HG03039 (cell line): ENCODE measurements around the gene MAGEA9B.
A peak's percentile ranks its signal among the peaks of the same experiment; 100 is the strongest.
"Not testable (repeated sequence)": the region's sequence is repeated elsewhere in the genome, so short reads cannot be mapped to it uniquely, and the experiment has no call there.

ENCODE experiments used
- ATAC-seq: cut with Tn5 transposase; IDR thresholded peaks from one replicate; pipeline ENCODE4 v1.9.1; 2021; ENCODE audit warnings: mild to moderate bottlenecking, moderate library complexity; ENCODE audit not compliant: unreplicated experiment

MAGEA9B gene

GRCh38 chrX:149572743-149573142, 14.5 kb downstream of the MAGEA9B start:
- ATAC-seq: no peak

GRCh38 chrX:149571770-149572169, 15.5 kb downstream of the MAGEA9B start:
- ATAC-seq: no peak

DNA sequence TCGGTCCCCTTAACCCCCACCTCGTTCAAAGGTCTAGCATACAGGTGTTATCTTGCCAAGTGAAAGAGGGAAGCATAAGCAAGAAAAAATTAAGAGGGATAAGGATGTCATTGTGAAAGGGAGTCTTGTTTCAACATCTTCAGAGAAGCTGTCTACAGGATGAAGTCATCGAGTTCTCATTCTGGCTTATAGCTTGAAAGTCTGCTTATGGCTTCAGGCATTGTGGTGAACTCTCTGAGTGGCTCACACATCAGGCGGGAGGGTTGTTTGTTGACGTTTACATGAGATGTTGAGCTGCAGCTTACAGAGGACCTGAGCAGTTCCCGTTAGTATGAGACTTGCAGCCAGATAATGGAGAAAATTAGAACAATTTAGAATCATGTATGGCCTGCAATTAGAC, 16.6 kb downstream of the MAGEA9B start:
- no peak for ATAC-seq

GRCh38 chrX:149569770-149570169, 17.5 kb downstream of the MAGEA9B start:
- no peak for ATAC-seq

GRCh38 chrX:149568701-149569296, 18.5 kb downstream of the MAGEA9B start:
- no peak for ATAC-seq

DNA sequence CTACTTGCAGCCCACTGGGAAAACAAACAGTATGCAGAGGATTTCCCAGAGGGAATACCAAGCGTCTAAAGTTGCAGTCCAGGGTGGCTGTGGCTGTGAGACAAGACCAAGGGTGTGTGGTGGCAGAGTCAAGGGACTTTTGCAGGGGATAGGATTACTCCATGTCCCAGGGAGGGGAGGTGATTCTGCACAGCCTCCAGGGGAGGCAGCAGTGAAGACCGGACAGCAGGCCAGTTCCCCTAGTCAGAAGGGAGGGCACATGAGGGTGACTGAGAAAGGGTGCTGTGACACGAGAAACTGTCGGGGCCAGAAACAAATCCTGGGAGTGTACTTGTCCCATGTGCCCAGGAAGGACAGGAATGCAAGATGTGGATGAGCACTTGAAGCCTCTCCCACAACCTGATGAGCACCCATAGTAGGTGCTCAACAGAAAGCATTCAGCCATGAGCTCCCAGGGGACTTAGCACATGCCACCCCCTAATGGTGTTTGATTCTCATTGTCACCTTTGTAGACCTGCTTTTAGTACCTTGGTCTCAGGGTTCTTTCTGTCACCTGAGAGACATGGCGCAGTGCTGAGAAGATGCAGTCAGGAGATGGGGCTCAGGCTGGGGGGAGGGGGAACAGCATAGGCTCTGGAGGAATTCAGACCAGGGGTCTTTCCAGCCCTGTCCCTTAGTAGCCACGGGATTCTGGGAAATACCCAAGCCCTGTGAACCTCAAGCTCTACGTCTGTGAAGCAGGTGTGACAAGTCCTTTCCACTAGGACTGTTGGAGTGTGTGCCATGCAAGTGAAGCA, 19.4 kb downstream of the MAGEA9B start:
- no peak for ATAC-seq

DNA sequence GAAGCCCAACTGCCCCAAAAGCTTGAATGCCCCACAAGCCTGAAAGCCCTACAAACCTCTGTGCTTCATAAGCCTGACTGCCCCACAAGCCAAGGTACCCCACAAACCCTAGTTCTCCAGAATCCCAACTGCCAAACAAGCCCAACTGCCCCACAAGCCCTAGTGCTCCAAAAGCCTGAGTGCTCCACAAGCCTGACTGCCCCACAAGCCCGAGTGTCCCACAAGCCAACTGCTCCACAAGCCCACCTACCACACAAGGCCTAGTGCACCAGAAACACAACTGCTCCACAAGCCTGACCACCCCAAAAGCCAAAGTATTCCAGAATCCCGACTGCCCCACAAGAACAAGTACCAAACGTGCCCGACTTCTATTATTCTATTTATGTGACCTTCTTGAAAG, 23.9 kb downstream of the MAGEA9B start:
- ATAC-seq: no peak

- ATAC-seq: not testable (repeated sequence)
These were observed 32.0 kb downstream of the MAGEA9B start for GRCh38 chrX:149555251-149555650.

- ATAC-seq: not testable (repeated sequence)
These were observed 35.4 kb downstream of the MAGEA9B start for GRCh38 chrX:149551939-149552248.

DNA sequence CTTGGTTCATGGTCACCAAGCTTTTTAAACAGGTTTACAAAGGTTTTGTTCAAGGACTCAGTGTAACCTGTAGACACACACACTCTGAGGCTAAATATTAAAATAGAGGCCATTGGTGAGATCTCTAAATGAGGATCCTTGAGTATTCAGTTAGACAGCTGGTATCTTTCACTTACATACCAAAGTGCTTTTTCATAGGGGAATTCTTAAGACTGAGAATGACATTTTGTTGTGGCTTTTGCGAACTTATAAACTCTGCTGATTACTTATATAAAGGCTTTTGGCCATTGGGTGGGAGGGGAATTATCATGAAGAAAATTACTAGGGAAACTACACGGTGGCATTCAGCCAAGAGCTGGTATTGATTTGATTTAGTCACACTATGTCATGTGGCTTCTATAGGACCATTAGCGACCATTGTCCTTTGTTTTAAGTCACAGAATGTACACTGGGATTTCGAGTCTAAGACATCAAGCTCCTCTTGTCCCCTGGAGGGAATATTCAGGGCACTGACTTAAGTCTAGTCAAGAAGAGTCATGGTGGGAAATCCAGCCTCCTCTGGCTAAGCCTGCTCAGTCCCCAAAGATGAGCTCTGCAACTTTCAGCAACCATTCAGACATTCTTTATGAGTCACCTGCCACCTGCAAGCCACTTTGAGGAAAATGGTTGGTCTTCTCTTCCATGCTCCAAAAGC, 35.9 kb downstream of the MAGEA9B start:
- ATAC-seq: not testable (repeated sequence)

DNA sequence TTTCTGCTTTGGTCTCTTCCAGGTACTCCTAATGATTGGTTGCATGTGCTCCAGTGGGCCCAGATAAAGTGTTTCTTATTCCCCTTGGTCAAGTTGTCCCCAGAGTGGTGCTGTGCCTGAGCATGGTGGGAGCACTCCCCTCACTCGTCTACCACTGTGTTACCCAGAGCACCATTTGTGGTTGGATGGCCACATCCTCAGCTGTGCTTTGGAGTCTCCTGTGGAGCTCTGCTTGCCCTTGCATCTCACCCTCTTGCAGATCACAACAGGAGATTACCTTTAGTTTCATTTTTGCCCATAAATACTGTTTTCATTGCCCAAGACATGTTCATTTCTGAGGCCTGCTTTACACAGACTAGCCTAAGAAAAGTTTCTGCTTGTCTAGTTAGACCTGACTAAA, 36.8 kb downstream of the MAGEA9B start:
- not testable (repeated sequence) for ATAC-seq

GRCh38 chrX:149549701-149550100, 37.6 kb downstream of the MAGEA9B start, which contains the start of gene HSFX3:
Gene HSFX3 (minus strand): TSS chrX:149549924. CDS start chrX:149549852, 72 bp downstream.
- not testable (repeated sequence) for ATAC-seq

GRCh38 chrX:149547782-149548181, 39.5 kb downstream of the MAGEA9B start:
- ATAC-seq: not testable (repeated sequence)

- not testable (repeated sequence) for ATAC-seq
These were observed 40.3 kb downstream of the MAGEA9B start for GRCh38 chrX:149546962-149547361.

DNA sequence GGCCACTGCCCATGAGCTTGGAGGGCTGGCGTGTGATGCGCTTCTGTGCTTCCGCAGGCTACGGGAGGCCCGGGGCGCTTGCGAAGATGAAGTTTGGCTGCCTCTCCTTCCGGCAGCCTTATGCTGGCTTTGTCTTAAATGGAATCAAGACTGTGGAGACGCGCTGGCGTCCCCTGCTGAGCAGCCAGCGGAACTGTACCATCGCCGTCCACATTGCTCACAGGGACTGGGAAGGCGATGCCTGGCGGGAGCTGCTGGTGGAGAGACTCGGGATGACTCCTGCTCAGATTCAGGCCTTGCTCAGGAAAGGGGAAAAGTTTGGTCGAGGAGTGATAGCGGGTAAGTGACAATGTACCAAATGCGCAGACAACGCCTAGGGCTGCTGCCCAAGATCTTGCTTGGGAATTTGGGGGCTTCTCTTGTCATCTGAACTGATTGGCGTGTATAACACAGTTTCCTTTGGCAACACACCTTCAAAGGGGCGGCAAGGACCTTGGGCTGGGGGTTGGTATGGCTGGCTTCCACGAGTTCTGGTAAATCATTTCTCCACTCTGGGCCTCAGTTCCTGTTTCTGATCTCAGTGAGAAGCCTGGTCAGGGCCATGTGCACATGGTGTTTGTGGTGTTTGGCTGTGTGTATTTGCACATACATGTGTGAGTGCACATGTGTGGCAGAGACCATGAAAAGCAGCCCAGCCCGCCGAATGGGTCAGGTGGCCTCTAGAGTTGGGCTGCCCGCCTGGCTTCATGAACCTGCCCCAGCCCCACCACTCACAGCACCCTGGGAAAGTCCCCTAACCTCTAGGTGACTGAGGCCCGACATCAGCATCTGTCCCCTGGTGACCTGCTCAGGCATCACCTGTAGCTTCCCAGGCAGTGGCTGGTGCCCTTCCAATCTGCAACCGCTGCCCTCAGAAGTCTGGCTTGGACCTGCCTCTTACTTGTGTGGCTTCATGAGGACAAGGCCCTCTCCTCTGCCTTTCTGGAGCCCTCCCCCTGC, 41.4 kb downstream of the MAGEA9B start:
- not testable (repeated sequence) for ATAC-seq

DNA sequence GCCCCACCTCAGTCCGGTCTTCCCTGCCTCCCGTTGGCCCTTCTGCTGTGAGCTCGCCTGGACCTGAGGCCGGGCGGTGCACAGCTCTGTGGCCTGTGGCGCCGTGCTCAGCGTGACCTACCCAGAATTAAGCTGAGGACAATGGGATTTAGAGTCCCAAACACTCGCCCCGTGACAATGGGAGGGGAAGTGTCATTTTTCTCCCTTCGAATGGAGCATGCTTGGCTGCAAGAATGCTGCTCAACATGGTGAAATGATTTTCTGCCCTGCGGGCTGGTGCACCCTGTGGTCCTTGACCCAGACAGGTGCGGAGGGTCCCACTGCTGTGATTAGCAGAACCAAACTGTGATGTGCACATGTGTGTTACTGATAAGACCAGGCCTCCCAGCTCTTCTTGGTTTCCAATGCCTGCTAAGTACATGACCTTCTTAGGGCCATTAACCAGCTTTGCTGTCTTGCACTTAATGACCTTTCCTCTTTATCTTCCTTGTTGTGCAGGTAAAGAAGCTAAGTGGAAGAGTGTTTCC, 45.7 kb downstream of the MAGEA9B start:
- no peak for ATAC-seq

GRCh38 chrX:149540621-149541520, 46.4 kb downstream of the MAGEA9B start, which contains the start of gene EOLA1:
Gene EOLA1 (plus strand): TSS chrX:149541012. CDS start chrX:149545631, 4,619 bp downstream.
- ATAC-seq: peak; percentile 78

DNA sequence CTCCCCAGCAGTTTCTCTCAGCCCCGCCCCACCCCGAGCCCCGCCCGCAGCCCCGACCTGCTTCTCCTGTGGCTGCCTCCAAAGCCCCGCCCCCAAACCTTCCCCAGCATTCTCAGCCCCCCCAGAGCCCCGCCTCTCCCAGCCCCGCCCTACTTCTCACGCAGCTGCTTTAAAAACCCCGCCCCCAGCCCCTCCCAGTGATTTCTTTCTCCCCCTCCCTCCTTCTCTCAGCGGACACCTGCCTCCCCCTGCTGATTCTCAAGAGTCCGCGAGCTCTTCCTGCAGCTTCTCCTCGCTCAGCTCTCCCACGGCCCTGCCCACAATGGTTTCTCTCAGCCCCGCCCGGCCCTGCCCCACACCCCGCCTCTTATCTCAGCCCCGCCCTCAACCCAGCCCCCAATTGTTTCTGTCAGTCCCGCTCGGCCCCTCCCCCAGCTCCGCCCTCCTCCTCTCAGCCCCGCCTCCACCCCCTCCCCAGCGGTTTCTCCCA, 47.1 kb downstream of the MAGEA9B start:
- peak; percentile 22 for ATAC-seq
